LHCN-M2 (cell line): Measurements from ENCODE around the gene ARHGAP26. TPM values are rescaled to one million over a fixed set of nuclear protein-coding genes. Genes with fewer than 3 reads are reported as not detected.

Experiments
- DNase-seq: peaks from one replicate; pipeline ENCODE4 v3.0.0-alpha.2; 2012; ENCODE audit warnings: low read depth
- total RNA-seq: library from RNA; depleted of rRNA; stranded (reverse); fragments of >200 nt; gene quantifications from 2 replicates; pipeline ENCODE4 v1.2.3, GENCODE V29; 2014

Gene ARHGAP26
- total RNA-seq, 1 experiment from 2014 or later: 1.0 TPM

GRCh38 chr5:142783601-142784341 lies 13.6 kb downstream of the ARHGAP26 start:
- peak; percentile 36 for DNase-seq

- no peak for DNase-seq
These were observed 14.3 kb downstream of the ARHGAP26 start for GRCh38 chr5:142784401-142784955.

- no peak for DNase-seq
These were observed 15.0 kb downstream of the ARHGAP26 start for GRCh38 chr5:142785206-142785605.

GRCh38 chr5:142789206-142789605 lies 19.0 kb downstream of the ARHGAP26 start:
- no peak for DNase-seq

GRCh38 chr5:142792012-142792864 lies 22.1 kb downstream of the ARHGAP26 start:
- no peak for DNase-seq

GRCh38 chr5:142792865-142793232 lies 22.7 kb downstream of the ARHGAP26 start:
- no peak for DNase-seq

GRCh38 chr5:142794537-142794936 lies 24.4 kb downstream of the ARHGAP26 start:
- no peak for DNase-seq

- DNase-seq: no peak
These were observed 25.1 kb downstream of the ARHGAP26 start for GRCh38 chr5:142795251-142795650.

GRCh38 chr5:142796492-142797109 lies 26.4 kb downstream of the ARHGAP26 start:
- no peak for DNase-seq

- DNase-seq: no peak
These were observed 27.2 kb downstream of the ARHGAP26 start for GRCh38 chr5:142797420-142797819.

- DNase-seq: no peak
These were observed 28.1 kb downstream of the ARHGAP26 start for GRCh38 chr5:142798099-142798770.

- no peak for DNase-seq
These were observed 30.8 kb downstream of the ARHGAP26 start for GRCh38 chr5:142800776-142801494.

- DNase-seq: no peak
These were observed 31.3 kb downstream of the ARHGAP26 start for GRCh38 chr5:142801495-142801871.

GRCh38 chr5:142803428-142804125 lies 33.4 kb downstream of the ARHGAP26 start:
- no peak for DNase-seq

GRCh38 chr5:142805339-142805738 lies 35.2 kb downstream of the ARHGAP26 start:
- DNase-seq: no peak

- no peak for DNase-seq
These were observed 36.7 kb downstream of the ARHGAP26 start for GRCh38 chr5:142806841-142807267.

- DNase-seq: no peak
These were observed 37.3 kb downstream of the ARHGAP26 start for GRCh38 chr5:142807372-142807911.

GRCh38 chr5:142808878-142809598 lies 38.9 kb downstream of the ARHGAP26 start:
- DNase-seq: no peak

- DNase-seq: no peak
These were observed 39.9 kb downstream of the ARHGAP26 start for GRCh38 chr5:142810081-142810480.
